NCI-H2196 (cell line): ENCODE results near the gene FAT1.

Source experiments
- DNase-seq: peaks from one replicate; lab custom pipeline; 2025; ENCODE audit not compliant: unreplicated experiment; lab: John Stamatoyannopoulos, UW

FAT1 gene

DNA sequence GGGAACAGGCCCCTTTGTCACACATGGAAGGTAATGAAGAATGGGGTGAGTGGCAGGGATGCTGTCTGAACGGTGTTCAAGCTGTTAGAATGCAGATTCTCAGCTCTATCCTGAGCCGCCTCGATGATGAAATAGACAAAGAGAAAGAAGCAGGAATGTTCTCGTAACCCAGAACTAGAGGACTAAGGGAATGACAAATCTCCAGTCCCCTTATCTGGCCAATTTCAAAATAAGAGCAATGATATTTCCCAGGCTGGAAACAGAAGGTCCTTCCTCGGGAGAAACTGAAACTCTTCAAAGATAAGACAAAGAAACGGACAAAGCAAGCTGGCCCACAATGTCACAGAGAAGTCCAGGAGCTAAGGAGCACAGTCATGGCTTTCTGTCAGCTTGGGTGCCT is 138.7 kb downstream of the FAT1 start:
- DNase-seq = no peak

DNA sequence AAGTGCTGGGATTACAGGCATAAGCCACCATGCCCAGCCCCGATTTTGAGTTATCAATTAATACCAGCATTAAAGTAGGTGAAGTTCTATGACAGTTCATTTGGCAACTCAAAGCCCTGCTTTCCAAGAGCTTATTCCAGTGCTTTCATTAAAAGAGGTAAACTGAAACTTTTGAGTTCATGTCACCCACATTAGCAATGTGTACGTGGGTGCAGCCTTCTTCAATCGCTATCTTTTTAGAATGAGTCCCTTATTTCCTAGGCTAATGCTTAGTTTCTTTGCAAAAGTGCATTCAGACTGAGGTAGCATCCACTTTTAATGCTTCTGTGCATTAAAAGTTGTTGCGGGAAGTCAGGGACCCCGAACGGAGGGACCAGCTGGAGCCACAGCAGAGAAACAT is 142.2 kb downstream of the FAT1 start:
- no peak for DNase-seq

DNA sequence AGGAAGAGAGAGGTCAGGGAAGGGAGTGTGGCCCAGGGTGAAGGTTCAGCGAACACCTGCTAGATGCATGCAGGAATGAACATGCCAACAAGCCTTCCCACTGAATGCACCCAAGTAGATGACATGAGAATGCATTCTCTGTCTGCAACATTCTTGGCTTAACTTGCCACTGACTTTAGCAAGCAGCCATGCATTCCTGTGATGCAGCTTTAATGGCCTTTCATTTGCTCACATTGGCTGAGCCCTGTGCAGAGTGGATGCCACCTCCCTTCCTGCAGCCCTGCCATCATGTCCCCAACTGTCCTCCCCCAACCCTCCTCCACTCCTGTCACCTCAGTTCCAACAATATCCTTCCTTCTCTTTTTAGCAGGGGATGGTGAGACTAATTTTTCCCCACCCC is 143.0 kb downstream of the FAT1 start:
- DNase-seq = no peak

DNA sequence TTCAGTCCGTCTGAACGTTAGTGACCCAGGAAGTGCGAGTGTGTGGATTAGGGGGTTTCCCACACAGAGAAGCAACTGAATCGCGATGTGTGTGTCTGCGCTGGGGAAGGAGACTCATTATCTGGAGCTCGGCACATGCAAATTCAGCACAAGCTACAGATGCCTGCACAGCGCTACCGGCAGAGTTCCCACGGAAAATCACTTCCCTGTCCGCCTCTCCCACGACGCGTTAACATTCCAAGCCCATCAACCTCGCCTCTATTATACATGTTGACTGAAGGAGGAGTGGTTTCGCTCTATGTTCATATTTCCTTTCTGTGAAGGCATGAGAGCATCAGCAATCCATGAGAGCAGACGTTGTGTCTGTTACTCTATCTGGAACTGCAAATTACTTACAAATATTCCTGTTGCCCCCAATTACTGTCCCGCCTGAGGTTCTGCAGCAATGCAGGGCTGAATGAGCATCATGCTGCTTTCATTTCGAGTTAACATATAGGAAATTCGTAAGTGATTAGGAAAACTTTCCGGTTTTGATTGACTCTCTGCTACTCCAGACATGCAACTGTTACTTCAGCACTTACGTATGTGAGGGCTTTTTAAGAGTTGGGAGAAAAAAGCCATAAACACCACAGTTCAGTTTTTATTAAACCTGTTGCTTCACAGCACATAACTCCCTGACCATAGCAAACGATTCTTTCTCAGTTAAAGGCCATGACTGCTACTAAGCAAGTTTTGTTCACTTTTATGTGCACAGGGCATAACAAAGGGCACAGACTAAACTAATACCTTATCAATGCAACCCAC is 153.3 kb downstream of the FAT1 start:
- no peak for DNase-seq

- no peak for DNase-seq
Observed at GRCh38 chr4:186569533-186570192, 154.0 kb downstream of the FAT1 start.

DNA sequence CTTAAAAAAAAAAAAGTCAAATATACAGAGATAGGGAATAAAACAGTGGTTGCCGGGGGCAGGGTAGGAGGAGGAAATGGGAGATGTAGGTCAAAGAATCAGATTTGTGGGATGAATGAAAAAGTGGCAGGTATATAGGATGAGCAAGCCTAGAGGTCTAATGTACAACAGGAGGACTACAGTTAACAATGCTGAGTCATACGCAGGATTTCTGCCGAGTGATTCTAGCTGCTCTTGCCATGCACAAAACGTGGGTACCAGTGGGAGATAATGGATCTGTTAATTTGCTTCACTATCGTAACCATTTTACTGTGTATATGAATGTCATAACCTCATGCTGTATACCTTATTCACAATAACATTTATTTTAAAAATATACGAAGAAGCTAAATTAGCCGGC is 157.6 kb downstream of the FAT1 start:
- no peak for DNase-seq

DNA sequence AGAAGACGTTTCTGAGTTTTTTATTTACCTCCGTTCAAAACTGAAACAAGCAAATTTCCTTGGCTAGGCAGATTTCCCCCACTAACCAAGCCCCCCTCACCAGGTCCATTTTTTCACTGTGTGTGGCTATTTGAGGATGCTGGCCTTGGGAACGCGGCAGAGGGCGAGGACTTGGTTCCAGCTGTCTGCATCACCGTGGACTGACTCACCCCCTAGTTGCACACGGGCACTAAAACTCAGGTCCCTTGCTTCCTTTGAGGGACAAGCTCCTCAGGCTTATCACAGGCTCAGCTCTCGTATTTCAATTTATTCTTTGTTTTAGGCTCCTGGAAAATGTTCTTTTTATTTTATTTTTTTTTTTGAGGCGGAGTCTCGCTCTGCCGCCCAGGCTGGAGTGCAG is 159.9 kb downstream of the FAT1 start:
- no peak for DNase-seq

DNA sequence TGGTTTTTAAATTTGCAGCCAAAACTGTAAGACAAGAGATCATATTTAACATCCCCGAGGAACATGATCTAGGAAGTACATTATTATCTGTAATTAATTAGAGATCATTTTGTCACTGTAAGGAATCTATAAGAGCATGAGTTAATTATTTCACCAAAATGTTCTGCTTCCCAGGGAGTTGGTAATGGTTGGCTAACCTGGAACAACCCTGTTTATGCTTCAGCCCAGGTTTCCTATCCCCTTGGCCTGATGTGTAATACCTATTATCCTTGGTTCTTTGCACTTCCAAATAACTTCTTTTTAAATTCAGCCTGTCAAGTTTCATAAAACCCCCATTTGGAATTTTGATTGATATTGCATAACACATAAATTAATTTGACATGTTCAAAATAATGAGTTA is 161.9 kb downstream of the FAT1 start:
- DNase-seq = no peak

- no peak for DNase-seq
Observed at GRCh38 chr4:186560647-186561046, 163.0 kb downstream of the FAT1 start.

DNA sequence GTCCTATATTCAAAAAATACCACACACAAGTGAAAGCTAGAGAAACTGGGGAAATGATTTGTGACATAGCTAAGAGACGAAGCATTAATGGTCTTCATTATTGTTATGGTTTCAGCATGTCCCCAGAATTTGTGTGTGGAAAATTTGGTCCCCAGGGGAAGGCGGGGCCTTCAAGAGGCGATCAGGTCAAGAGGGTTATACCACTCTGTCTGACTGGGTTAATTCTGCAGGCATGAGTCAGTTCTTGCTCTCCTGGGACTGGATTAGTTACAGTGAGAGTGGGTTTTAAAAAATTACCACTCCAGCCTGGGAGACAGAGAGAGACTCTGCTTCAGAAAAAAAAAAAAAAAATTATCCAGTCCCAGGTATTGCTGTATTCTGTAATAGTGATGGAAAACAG is 166.2 kb downstream of the FAT1 start:
- DNase-seq = no peak

DNA sequence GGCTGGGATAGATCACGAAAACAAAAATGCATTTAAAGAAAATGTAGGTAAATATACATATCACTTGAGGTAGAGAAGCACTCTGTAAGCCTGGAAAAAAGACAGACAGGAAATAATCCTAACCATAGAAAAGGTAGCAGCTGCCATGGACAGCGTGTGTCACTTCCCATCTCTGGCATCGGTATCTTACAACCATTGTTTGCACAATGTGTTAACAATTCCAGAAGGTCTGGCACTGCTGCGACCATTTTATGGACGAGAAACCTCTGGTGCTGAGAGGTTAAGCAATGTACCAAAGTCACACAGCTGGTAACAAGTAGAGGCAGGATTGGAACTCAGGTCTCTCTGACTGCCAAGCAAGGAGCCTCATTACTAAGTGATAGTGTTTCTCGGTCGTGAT is 166.6 kb downstream of the FAT1 start:
- no peak for DNase-seq

DNA sequence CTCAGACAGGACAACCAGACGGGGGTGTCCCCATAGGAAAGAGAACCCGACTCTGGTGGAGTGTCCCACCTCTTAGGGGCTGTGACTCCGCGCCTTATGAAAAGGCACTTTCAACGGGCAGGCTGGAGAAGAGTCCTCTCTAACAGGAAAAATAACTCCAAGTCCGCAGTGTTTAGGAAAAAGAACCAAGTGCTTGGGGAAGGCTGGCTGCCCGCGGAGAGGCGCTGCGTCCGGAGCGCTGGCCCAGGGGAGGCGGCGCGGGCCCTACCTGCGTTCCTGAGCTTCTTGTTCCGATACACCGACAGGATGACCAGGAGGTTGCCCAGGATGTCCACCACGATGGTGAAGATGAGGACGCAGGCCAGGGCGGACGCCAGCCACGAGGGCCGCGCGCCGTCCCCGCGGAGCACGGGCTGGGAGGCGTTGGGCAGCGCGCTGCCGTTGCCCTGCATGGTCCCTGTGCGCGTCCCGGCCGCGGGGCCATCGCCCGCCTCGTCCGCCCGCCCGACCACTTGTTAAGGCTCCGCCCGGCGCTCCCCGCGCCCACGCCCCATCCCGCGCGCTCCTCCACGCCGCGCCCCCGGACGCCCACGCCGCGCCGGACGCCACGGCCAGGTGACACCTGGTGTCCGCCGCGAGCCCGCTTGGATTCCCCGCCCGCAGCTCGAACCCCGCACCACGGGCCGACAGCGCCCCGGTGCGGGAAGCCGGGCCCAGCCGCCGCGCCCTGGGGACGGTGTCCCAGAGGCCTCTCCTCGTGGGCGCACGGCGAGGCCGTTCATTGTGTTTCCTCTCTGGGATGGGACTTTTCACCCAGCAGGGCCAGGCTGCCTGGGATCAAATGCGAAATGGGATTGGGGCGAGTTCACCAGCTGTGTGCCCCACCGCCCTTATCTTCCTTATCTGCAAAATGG is 168.5 kb downstream of the FAT1 start, which contains the start of gene MTNR1A:
TSS of gene MTNR1A (minus strand) at position 654 of the 914 bp plus-strand sequence. CDS start at position 452, 202 bp downstream.
- DNase-seq = no peak

DNA sequence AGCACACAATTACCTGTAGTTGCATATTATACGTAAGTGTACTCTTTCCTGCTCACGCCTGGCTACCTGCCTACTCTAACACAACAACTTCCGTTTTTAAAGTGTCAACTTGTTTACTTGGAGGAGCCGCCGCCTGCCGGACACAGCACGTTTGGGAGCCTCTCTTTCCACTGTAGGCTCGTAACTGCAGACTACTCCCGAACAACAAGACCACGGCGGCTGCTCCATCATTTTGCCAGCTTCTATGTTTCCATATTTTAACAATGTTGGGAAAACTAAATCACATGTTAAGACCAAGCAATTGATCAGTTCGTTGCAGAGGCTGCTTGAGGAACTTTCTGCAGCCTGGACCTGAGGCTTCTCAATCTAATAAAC is 169.1 kb downstream of the FAT1 start:
- no peak for DNase-seq

DNA sequence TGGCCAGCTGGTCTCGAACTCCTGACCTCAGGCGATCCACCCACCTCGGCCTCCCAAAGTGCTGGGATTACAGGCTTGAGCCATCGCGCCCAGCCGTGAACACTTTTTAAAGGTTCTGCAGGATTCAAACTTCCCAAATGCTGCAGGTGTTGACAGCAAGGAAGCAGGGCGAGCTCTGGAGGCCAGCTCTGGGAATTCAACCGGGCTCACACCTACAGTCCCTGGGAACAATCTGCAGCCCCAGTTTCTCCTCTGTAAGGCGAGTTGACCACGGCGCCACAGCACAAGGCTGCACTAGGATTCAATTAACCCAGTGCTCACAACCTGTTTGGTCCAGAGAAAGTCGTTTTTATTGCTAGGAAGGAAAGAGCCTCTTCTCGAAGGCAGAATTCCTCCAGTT is 169.9 kb downstream of the FAT1 start:
- DNase-seq = no peak

- DNase-seq = no peak
Observed at GRCh38 chr4:186551849-186552248, 171.8 kb downstream of the FAT1 start.

DNA sequence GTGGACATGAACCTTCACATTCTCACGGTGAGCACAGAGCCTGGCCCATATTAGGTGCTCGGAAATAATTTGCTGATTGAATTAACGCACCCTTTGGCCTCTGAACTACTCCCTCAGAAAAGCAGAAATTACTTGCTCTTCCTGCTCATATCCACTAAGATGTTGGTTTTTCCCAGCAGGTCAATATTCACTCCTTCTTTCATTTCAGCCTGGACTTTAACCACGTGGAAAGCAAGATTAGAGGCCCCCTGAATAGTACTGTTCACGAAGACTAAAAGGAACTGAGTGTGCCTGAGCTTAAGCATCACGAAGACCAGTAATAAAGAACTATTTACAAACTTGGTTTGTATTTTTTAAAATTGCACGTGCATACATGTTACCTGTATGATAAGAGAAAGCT is 178.2 kb downstream of the FAT1 start:
- DNase-seq = no peak

- DNase-seq = no peak
Observed at GRCh38 chr4:186543206-186543605, 180.4 kb downstream of the FAT1 start.

GRCh38 chr4:186541801-186542200 is 181.9 kb downstream of the FAT1 start:
- no peak for DNase-seq

- DNase-seq = no peak
Observed at GRCh38 chr4:186537843-186538521, 185.7 kb downstream of the FAT1 start.
